Urinary bladder (tissue), 4 donors: ENCODE measurements around the gene SRSF10. TPM values are rescaled to one million over a fixed set of nuclear protein-coding genes. Genes with fewer than 3 reads are reported as not detected.

Experiments used
- DNase-seq: peaks from one replicate; pipeline ENCODE4 v3.0.0-alpha.2; 2015; ENCODE audit errors: extremely low spot score
- H3K27ac ChIP-seq: one replicate; pipeline ENCODE4 v1.5.1; 2013; ENCODE audit warnings: low read depth, mild to moderate bottlenecking, moderate library complexity
- H3K36me3 ChIP-seq: one replicate; pipeline ENCODE4 v1.6.1; 2013; ENCODE audit warnings: mild to moderate bottlenecking, moderate library complexity; ENCODE audit not compliant: insufficient read depth
- H3K4me1 ChIP-seq: one replicate; pipeline ENCODE4 v1.6.1; 2013; ENCODE audit warnings: mild to moderate bottlenecking, moderate library complexity; ENCODE audit not compliant: insufficient read depth
- H3K4me3 ChIP-seq: one replicate; pipeline ENCODE4 v1.5.1; 2013; ENCODE audit warnings: low read depth, low read length
- WGBS: extraction: QIAGEN DNeasy Blood & Tissue Kit; methylation state at CpG from one replicate; pipeline ENCODE4 v1.1.7; 2013; 5-methylcytosine and 5-hydroxymethylcytosine counted together
- polyA plus RNA-seq: library from polyadenylated mRNA; stranded (reverse); fragments of 200-250 nt; gene quantifications from one replicate; pipeline ENCODE4 v1.2.3, GENCODE V29; 2013
- total RNA-seq: library from RNA; depleted of rRNA; stranded (reverse); fragments of >200 nt; gene quantifications from one replicate; pipeline ENCODE4 v1.2.3, GENCODE V29; 2014
- donor health status: healthy with polysubstance abuse.
- donor health status: healthy.

SRSF10 gene
- total and polyA plus RNA-seq, 2 donors: 50.7 to 155 TPM

DNA sequence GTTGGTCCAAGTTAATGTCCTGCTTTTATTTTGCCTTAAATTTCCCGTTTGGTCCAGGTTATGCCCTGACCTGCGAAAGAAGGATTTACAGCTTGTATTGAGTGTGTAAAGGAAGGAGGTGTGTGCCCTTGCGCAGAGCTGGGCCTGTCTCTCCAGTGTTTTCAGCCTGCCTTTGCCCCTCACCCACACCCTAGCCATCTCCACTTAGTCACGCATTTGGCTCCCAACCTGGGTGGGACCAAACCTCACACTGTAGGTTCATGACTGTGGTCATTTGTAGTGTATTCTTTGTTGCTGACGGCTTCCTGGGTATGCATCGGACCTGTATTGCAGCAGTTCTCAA lies 572 bp upstream of the SRSF10 start:
- H3K4me1 ChIP-seq: peaks cover 2% of the 10 kb centered on the region
- WGBS: 28% methylated on average over 6 of the region's 6 CpGs
- DNase-seq: no peak
- peak overlapping the region; percentile 62 for H3K27ac ChIP-seq
- H3K4me3 ChIP-seq: peak overlapping the region; percentile 33
- H3K36me3 ChIP-seq: no peaks in the 10 kb centered on the region

DNA sequence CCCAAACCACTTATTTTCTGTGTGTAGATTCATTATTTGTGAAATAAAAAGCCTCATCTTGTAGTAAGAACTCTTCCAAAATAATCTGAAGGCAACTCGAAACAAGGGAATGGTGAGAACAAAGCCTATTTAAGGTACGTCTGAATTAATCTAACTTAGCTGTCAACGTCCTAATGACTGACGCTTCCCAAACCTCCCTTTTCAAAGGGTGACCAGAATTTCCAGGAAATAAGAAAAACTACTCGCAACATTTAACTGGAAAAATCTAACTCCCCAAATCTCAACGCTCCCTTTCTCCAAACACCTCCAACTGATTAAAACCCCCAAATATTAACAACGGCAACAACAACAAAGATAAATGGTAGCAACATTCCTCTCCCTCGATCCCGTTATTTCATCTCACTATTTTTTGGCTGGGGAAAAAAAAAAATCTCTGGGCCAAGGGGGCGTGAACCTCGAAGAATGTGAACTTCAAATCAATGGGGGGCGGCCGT lies 693 bp downstream of the SRSF10 start:
- H3K4me3 ChIP-seq: peak overlapping the region; percentile 76
- H3K27ac ChIP-seq: peak overlapping the region; percentile 98
- H3K4me1 ChIP-seq: peaks cover 4% of the 10 kb centered on the region
- H3K36me3 ChIP-seq: no peaks in the 10 kb centered on the region
- no peak for DNase-seq
- 0% methylated on average over 13 of the region's 13 CpGs for WGBS

DNA sequence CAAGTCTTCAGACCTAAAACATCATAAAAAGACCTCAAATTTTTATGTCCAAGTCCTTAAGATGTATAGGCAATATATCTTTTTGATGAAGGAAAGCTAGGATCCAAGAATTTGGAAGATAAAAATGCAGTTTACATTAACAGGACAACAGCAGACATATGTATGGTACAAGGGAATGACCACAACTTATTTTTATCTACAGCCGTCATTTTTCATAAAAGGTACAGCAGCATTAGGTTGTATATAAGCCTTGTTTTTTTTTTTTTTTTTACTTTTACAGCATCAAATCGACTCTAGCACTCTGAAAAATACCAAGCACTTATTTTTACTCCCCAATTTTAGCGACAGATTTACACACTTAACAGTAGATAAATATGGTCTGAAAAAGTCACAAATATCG lies 1.3 kb downstream of the SRSF10 start:
- WGBS: under 1% methylated on average over 4 of the region's 4 CpGs
- no peak overlapping the region for H3K4me3 ChIP-seq
- no peaks in the 10 kb centered on the region for H3K36me3 ChIP-seq
- H3K4me1 ChIP-seq: peaks cover 4% of the 10 kb centered on the region
- no peak for DNase-seq
- H3K27ac ChIP-seq: no peak overlapping the region

DNA sequence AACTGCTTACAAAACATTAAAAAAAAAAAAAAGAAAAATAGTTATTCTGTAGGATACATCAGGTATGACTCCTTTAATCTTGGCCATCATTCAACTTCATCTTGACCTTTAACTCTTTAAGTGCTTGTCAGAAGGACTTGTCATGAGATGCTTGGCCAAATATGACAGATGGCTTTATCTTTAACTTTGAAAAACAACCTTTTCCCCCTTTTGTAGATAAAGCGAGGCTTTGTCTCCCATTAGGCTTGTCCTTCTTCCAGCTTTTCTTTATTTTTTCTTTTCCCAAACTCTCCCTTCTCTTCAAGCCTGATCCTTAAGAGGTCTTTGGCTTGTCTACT lies 2.3 kb downstream of the SRSF10 start:
- no peak for DNase-seq
- Histone ChIP-seq H3K36me3 (no peaks in the 10 kb centered on the region), H3K4me3 (no peak overlapping the region), H3K27ac (no peak overlapping the region), H3K4me1 (peaks cover 4% of the 10 kb centered on the region)
- 64% methylated on average over 1 of the region's 1 CpG for WGBS

DNA sequence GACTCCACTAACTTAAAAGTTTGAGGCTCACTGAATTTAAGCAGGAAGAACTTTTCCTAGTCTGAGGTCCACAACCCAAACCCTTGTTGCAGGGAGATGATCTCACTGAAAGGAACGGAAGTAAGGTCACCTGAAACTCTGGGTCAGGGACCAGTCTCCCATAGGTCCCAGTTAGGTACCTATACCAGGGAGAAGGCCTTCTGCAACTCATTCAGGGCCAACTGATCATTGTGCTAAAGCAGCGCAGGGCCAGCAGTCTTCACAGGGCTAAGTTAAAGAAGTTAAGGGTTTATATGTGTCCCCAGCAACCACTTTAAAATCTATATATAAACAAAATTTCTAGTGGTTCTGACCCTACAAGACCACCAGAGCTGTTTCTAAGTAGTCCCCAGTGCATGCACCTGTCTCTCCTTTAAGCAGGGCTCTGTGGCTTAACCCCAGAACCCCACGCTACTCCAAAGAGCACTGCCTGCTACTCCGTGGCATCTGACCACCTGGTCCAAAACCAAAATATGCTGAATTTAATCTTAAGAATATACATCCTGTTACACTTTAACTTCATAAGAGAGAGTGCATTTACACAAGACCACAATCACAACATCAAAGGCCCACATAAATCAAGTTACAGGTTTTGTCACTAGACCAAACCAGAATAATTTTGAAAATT lies 2.8 kb downstream of the SRSF10 start:
- Histone ChIP-seq H3K4me1 (peaks cover 4% of the 10 kb centered on the region), H3K36me3 (no peaks in the 10 kb centered on the region), H3K27ac (no peak overlapping the region), H3K4me3 (no peak overlapping the region)
- 56% methylated on average over 4 of the region's 4 CpGs for WGBS
- no peak for DNase-seq

DNA sequence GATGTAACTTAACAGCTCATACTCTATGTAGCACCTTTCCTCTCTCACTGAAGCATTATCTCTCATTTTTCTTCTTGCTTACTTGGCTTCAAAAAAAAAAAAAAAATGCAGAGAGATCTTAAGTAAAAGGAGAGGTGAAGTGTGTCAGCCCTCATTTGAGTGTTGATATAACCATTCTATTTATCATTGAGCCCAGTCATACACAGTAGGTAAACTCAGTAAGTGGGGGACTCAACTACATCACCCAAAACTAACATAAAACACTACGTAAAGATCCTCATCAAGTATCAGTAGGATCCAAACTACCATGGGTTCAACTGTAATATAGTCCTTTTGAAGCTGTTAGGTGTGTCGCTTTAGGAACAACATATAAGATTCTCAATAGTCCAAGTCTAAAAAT lies 12.3 kb downstream of the SRSF10 start:
- Histone ChIP-seq H3K27ac (no peak overlapping the region), H3K4me1 (no peaks in the 10 kb centered on the region), H3K36me3 (peaks cover 1% of the 10 kb centered on the region), H3K4me3 (no peak overlapping the region)
- 49% methylated on average over 2 of the region's 2 CpGs for WGBS
- DNase-seq: no peak

DNA sequence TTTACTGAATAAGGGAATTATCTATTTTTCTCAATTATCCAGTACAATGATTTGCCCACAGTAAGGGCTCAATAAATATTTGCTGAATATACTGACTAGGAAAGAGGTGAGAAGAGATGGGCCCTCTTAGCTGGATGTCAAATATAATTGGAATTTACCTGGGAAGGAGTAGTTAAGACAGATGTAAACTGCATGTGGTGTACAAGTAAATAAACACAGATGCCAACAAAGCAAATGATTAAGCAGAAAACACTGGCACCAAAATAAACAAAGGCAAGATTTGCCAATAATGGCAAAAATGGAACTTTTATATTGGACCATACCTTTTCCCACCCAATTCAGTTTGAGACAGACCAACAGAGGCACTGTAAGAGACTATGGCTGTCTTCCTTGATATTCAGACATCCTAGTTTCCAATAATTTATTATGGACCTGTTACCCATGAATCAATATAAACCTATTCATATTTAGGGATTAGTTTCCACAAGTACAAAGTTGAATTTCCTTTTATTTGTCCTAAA lies 13.1 kb downstream of the SRSF10 start:
- peaks cover 1% of the 10 kb centered on the region for H3K36me3 ChIP-seq
- H3K4me1 ChIP-seq: no peaks in the 10 kb centered on the region
- no peak for DNase-seq
- H3K4me3 ChIP-seq: no peak overlapping the region
- no peak overlapping the region for H3K27ac ChIP-seq

DNA sequence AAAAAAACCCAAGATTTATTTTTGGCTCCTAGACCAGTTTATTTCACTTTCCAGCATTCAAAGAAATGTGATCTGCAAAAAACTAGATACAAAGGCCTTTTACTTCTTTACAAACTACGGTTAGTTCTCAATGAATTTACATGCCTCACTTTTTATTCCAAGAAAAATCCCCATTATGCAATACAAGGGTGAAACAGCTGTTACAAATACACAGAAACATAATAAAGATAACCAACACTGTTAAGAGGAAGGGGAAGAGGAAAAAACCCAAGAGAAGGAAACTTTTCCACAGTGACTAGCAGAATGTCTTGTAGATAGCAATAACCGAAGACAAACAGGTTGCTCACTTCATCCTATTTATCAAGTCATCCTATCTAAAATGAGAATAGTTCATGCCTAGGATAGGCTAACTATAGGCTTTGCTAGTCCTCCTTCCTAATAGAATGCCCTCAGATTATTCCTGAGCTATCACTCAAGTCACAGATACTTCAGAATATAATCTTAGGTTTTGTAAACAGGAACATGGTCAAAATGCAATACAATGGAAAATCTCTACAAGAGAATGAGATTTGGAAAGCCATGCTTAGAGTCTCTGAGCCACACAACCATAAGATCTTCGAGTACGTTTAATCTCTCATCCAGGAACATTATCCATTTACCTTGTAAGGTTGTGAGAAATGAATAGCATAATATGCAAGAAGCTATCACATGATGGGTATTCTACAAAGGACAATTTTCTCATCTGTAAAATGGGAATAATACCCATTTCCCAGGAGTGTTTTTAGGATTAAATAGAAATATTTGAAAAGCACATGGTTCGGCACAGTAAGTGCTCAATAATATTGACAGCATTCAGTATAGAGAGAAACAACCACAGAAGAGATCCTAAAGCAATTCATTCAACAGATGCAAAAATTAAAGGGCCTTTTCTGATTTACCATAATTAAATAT lies 15.1 kb downstream of the SRSF10 start:
- H3K27ac ChIP-seq: no peak overlapping the region
- H3K4me3 ChIP-seq: no peak overlapping the region
- no peak for DNase-seq
- no peaks in the 10 kb centered on the region for H3K4me1 ChIP-seq
- no peaks in the 10 kb centered on the region for H3K36me3 ChIP-seq
- WGBS: 53% methylated on average over 5 of the region's 5 CpGs

DNA sequence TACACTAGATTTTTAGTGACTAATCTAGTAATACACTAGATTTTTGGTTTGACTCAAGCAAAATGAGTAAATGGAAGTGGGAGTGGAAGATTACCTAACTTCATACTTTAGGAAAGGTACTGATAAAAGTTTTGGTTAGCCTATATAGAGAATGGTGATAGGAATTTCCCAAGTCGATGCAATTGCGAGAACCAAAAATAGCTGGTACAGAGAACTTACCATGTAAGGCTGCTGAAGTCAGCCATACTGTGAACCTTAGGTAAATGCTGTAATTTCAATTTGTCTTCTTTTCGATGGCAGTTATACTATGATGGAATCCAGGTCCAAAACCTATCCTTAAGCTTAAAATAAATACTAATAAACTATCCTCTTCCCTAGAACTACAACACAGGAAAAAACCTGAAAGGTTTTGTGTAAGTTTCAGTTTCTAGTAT lies 15.9 kb downstream of the SRSF10 start:
- Histone ChIP-seq H3K36me3 (no peaks in the 10 kb centered on the region), H3K27ac (no peak overlapping the region), H3K4me1 (no peaks in the 10 kb centered on the region), H3K4me3 (no peak overlapping the region)
- 39% methylated on average over 3 of the region's 3 CpGs for WGBS
- DNase-seq: no peak

DNA sequence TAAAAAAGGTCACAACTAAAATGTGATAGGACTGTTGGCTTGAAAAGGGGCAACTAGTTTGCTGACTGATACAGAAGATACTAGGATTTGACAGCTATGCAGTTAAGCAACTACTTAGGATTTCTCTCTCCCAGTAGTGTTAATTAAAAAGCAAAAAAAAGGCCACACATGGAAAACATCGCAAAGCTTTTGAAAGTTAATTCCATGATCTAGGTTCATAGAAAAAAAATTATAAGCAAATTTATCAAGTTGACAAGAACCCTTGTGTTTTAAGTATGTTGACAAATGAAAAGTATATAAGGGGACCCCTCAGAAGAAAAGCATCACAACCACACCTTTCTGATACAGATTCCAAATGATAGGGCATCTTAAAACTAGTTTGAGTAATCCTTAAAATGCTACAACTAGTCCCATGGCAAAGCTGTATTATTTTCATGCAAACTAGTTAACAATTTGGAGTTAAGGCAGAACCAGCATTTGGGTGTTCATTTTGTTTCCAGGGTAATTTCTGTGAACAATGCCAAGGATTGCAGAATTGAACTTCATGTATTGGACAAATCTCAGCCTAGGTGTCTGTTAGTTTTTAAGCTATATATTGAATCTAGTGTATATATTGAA lies 16.4 kb downstream of the SRSF10 start:
- Histone ChIP-seq H3K4me3 (no peak overlapping the region), H3K4me1 (no peaks in the 10 kb centered on the region), H3K27ac (no peak overlapping the region), H3K36me3 (no peaks in the 10 kb centered on the region)
- DNase-seq: no peak
- 83% methylated on average over 1 of the region's 1 CpG for WGBS

DNA sequence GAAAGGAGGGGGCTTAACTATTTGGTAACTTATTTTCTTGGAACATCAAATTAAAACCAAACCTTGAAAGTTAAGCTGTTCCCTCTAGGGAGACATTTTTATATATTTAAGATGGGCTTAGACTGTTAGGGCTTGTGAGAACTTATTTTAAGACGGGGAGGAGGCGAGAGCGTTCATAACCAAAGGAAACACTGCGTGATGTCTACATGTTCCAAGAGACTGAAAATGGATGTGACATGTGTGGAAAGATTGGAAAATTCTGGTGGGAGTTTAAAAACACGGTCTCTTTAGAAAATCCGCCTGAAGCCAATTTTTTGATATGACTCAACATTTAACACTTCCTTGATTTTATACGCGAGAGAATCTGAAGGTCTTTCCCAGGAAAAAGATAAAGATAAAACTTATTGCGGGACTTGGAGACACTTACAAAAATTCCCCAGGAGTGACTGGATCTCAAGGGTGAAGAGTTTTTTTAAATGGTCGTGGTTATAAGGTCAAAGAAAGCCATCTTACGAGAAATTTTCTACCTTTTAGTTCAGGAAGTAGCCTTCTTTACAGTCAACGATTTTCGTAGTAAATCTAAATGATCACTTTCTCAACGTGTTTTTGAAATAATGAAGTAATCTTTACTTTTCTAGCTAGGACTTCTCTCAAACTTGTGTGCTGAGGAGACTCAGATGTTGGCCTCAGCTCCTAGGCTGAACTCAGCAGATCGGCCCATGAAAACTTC lies 19.7 kb downstream of the SRSF10 start:
- DNase-seq: no peak
- H3K4me1 ChIP-seq: no peaks in the 10 kb centered on the region
- under 1% methylated on average over 15 of the region's 15 CpGs for WGBS
- H3K36me3 ChIP-seq: no peaks in the 10 kb centered on the region
- H3K27ac ChIP-seq: peak overlapping the region; percentile 99
- H3K4me3 ChIP-seq: peak overlapping the region; percentile 63

DNA sequence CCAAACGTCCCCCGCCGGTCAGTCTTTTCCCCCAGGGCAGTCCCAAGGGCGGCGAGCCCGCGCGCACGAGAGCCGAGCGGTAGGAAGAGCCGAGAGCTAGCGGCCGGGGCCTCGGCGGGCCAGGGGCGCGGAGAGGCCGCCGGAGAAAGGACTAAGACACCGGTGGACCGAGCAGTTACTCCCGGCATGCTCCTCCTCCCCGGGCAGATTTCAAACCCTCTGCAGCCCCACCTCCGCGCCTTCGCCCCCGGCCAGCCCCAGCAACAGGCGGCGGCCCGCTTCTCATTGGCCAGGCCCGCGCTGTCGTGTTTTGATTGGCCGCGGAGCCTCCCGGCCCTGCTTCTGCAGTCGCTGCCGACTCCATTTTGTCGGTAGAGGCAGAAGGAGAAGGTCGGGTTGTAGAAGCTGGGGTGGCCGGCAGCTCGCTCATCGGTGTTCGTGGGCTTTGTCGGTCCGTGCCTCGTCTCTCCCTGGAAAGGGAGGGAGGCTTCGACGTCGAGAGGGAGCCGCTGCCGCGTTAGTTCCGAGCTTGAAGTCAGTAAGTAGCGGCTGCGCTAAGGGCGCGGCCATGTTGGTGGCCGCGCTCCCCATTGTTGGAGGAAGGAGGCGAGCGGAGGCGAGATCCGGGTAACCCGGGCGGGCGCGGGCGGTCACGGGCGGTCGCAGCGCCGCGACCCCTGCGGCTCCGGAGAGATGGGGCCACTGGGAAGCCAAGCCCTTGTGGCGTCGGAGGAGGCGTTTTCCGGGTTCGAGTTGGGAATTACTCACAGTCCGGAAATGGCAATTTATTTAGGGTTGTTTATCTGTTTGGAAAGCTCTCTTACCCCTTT lies 20.5 kb downstream of the SRSF10 start, which contains the start of gene PNRC2:
Gene PNRC2, plus strand, starts transcription at position 368 of the 830 bp plus-strand sequence. CDS start 1,630 bp downstream, outside the sequence.
- no peaks in the 10 kb centered on the region for H3K4me1 ChIP-seq

More for the DNA sequence above, 20.5 kb downstream of the SRSF10 start, which contains the start of gene PNRC2:
- H3K27ac ChIP-seq: peak within 1 kb of the TSS; percentile 99
- under 1% methylated on average over 84 of the region's 84 CpGs for WGBS
- peak; percentile 94 for DNase-seq
- H3K4me3 ChIP-seq: peak within 1 kb of the TSS; percentile 63
- H3K36me3 ChIP-seq: no peaks in the 10 kb centered on the region
